ENCODE results near the gene BLTP1.
"Not testable (repeated sequence)": the region's sequence is repeated elsewhere in the genome, so short reads cannot be mapped to it uniquely, and the experiment has no call there.

BLTP1 gene

GRCh38 chr4:122151982-122152710 is at the start of gene BLTP1:
TSS of gene BLTP1 (plus strand) at chr4:122152331. CDS start at chr4:122170648, 18,317 bp downstream.
- DNase-seq (ENCODE audit: low read depth in 2 of 2), result peak; percentile 77 to 78

GRCh38 chr4:122104184-122104583 is 47.9 kb upstream of the BLTP1 start:
- DNase-seq (ENCODE audit: low read depth in 2 of 2), result no peak

GRCh38 chr4:122107680-122108079 is 44.5 kb upstream of the BLTP1 start:
- DNase-seq (ENCODE audit: low read depth in 2 of 2), result no peak

- not testable (repeated sequence) for DNase-seq (ENCODE audit: low read depth in 2 of 2)
These were observed 41.8 kb upstream of the BLTP1 start for GRCh38 chr4:122110304-122110703.

DNA sequence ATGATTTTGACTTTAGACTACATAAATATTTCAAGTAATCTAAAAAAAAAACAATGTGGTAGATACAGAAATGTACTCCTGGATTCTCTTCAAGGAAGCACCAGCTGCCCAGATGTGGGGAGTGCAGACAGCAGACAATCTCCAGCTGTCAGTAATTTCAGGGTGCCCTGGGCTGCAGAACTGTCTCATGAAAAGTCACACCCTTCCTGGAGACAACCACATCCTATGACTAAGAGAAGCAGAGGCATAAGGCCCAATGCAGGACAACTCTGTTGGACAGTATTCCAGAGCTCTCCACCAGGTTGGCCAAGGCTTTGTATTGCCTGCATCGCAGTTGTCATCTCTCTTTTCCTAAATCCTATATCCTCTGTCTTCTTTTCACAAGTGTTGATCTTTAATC is 34.4 kb upstream of the BLTP1 start:
- DNase-seq (ENCODE audit: low read depth in 2 of 2), result no peak

- no peak for DNase-seq (ENCODE audit: low read depth in 2 of 2)
These were observed 33.9 kb upstream of the BLTP1 start for GRCh38 chr4:122118243-122118642.

DNA sequence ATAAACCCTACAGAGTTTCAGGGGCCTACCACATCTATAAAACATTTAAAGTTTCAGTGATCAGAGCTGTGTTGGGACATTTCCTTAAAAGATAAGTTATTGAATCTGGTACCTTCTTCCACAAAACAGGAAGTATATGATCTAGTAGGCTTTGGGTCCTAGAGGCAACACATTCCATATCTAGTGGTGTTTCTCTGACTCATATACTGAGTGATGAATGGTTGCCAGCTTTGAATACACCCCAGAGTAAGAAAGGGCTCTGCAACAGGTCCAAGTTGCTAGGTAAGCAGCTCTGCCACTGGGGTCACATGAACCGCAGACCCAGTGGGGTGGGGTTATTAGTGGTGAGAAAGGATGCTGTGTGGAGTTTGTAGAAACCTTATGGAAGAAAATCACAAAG is 32.4 kb upstream of the BLTP1 start:
- DNase-seq (ENCODE audit: low read depth in 2 of 2), result no peak

DNA sequence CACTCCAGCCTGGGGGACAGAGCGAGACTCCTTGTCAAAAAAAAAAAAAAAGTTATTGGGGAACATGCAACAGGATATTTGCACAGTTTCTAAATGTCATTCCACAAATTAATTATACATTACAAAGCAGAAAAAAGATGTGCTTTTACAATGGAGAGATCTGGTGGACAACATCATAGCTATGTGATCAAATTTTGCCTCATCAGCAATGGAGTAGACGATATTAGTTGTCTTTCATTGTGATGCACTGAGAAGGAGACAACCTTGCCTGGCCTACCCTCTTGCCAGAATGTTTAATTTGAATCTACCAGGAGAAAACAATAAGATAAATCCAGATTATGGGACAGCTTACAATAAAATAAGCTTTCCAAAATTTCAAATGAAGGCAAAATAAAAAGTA is 30.5 kb upstream of the BLTP1 start:
- no peak for DNase-seq (ENCODE audit: low read depth in 2 of 2)

- no peak for DNase-seq (ENCODE audit: low read depth in 2 of 2)
These were observed 30.0 kb upstream of the BLTP1 start for GRCh38 chr4:122122083-122122482.

GRCh38 chr4:122129061-122129460 is 23.1 kb upstream of the BLTP1 start:
- DNase-seq (ENCODE audit: low read depth in 2 of 2), result no peak

DNA sequence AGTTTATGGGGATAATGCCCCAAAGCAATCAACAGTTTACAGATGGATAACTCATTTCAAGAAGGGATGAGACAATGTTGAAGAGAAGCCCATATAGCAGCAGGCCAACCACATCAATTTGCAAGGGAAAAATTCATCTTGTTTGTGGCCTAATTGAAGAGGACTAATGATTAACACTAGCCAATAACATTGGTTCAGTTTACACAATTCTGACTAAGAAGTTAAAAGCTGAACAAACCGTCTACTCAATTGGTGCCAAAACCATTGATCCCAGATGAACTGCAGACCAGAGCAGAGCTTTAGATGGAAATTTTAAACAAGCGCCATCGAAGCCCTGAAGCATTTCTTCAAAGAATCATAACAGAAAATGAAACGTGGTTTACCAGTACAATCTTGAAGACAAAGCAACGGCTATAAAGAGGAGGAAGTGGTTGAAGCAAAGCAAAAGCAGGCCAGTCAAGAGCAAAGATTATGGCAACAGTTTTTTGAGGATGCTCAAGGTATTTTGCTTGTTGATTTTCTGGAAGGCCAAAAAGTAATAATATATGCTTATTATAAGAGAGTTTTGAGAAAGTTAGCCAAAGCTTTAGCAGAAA is 20.5 kb upstream of the BLTP1 start:
- no peak for DNase-seq (ENCODE audit: low read depth in 2 of 2)

DNA sequence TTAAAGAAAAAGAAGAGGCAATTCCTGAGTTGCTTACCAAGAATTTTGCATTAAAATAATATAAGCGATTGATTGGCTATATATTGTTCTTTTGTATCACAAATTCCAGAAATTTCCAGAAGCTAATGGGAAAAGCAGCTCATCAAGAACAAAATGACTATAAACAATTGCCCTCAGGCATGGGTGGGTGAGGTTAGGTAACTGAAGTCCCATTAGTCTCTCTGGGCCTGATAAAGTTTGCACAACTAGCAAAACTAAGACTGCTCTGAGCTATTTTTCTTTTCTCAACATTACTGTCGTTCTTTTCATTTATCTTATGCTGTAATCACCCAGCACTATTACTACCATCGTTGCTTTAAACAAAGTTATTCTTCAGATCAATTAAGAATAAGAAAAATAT is 19.2 kb upstream of the BLTP1 start:
- DNase-seq (ENCODE audit: low read depth in 2 of 2), result no peak

DNA sequence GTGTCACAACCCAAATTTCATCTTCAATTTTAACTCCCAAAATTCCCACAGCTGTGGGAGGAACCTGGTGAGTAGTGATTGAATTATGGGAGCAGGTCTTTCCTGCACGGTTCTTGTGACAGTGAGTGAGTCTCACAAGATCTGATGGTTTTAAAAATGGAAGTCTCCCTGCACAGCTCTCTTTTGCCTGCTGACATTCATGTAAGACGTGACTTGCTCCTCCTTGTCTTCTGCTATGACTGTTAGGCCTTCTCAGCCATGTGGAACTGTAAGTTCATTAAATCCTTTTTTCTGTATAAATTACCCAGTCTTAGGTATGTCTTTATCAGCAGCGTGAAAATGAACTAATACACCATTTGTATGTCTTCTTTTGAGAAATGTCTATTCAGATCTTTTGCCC is 13.0 kb upstream of the BLTP1 start:
- DNase-seq (ENCODE audit: low read depth in 2 of 2), result no peak

DNA sequence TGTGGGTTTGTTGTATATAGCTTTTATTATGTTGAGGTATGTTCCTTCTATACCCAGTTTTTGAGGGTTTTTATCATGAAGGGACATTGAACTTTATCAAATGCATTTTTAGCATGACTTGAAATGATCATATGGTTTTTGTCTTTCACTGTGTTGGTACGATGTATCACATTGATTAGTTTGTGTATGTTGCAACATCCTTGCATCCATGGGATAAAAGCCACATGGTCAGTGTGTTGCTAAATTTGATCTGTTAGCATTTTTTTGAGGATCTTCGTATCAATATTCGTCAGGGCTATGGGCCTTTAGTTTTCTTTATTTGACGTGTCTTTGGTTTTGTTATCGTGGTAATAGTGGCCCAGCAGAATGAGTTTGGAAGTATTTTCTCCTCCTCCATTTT is 11.3 kb upstream of the BLTP1 start:
- no peak for DNase-seq (ENCODE audit: low read depth in 2 of 2)

DNA sequence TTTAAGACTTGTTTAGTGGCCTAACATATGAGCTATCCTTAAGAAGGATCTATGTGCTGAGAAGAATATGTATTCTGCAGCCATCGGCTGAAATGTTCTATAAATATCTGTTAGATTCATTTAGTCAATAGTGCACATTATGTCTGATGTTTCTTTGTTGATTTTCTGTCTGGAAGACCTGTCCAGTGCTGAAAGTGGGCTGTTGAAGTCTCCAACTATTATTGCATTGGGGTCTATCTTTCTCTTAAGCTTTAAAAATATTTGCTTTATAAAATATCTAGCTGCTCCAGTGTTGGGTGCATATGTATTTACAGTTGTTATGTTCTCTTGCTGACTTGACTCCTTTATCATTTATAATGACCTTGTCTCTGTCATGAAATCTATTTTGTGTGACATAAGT is 9.4 kb upstream of the BLTP1 start:
- no peak for DNase-seq (ENCODE audit: low read depth in 2 of 2)

DNA sequence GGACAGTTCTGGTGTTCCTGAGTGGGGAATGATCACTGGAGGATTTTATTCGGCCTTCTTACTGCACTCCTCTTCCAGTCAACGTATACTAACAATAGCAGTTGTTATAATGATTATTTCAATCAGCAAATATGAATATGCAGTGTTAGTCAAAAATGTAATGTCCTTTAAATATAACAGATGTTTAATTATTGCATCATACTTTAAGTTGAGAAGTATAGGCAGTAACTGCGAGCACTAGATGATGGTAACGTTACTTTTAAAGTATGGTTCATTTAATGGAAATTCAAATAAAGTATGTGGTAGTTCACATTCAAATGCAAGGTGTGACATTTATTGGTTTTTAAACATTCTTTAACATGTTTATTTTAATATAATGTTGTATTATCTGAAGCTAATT is 5.5 kb upstream of the BLTP1 start:
- DNase-seq (ENCODE audit: low read depth in 2 of 2), result no peak

- no peak for DNase-seq (ENCODE audit: low read depth in 2 of 2)
These were observed 1.2 kb upstream of the BLTP1 start for GRCh38 chr4:122150931-122151330.

- DNase-seq (ENCODE audit: low read depth in 2 of 2), result peak; percentile 2 to 8
These were observed 638 bp downstream of the BLTP1 start for GRCh38 chr4:122152711-122153226.

- DNase-seq (ENCODE audit: low read depth in 2 of 2), result no peak
These were observed 4.7 kb downstream of the BLTP1 start for GRCh38 chr4:122156819-122157218.

DNA sequence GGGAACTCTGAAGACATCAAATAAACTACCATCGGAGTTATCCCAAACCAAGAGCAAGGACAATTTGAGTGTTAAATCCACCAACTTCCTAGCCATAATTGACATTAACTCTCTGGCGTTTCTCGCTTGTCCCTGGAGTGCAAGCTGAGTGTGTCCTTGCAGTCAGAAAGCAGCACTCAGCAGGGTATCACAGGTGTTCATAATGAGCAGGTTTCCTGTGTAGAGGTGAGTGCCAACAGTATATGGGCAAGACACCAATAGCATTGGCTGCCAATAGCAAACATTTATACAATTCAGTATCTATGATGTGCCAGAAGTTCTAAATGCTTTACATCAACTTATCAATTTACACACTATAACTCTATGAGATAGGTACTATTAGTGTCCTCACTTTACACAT is 11.2 kb downstream of the BLTP1 start:
- DNase-seq (ENCODE audit: low read depth in 2 of 2), result no peak

- no peak for DNase-seq (ENCODE audit: low read depth in 2 of 2)
These were observed 11.6 kb downstream of the BLTP1 start for GRCh38 chr4:122163767-122164166.

GRCh38 chr4:122167369-122167768 is 15.2 kb downstream of the BLTP1 start:
- no peak for DNase-seq (ENCODE audit: low read depth in 2 of 2)

DNA sequence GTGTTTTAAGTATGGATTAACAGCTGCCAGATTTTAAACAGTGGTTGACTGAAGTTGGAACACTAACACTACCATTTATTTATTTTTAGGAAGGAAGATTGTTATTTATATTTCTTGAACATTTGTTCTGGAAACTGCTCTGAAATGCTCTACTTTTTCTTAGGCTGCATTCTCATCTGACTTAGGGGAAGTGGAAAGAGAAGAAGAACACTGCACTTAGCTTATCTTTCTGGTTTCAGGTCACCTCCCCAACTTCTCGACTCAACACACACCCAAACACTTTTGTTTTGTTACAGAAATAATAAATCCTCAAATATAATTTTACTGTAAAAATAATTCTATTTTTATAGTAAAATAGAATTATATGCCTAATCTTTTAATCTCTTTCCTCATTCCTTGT is 18.6 kb downstream of the BLTP1 start:
- no peak for DNase-seq (ENCODE audit: low read depth in 2 of 2)

GRCh38 chr4:122171323-122171722 is 19.2 kb downstream of the BLTP1 start:
- no peak for DNase-seq (ENCODE audit: low read depth in 2 of 2)

Measured in activated CD4-positive, alpha-beta T cell treated with anti-CD3 and anti-CD28 coated beads for 24 hours (primary cell).